GM18873 (cell line): ENCODE data around the gene CRIM1.

ENCODE experiments used
- ATAC-seq: cut with Tn5 transposase; IDR thresholded peaks from one replicate; pipeline ENCODE4 v1.9.1; 2021; ENCODE audit warnings: mild to moderate bottlenecking, moderate library complexity, moderate number of reproducible peaks; ENCODE audit not compliant: unreplicated experiment, low FRiP score

Gene CRIM1

GRCh38 chr2:36597003-36597531, 241.5 kb downstream of the CRIM1 start:
- ATAC-seq, result no peak

GRCh38 chr2:36597532-36598377, 242.2 kb downstream of the CRIM1 start, which contains the start of gene FEZ2:
TSS of gene FEZ2 (minus strand) at chr2:36598168. CDS start at chr2:36598142, 26 bp downstream.
- peak; percentile 97 for ATAC-seq
